B cell (primary cell): ENCODE data around the gene ENTHD1. TPM values are rescaled to one million over a fixed set of nuclear protein-coding genes. Genes with fewer than 3 reads are reported as not detected.

ENCODE experiments used
- ATAC-seq: fragments of 200-7000 bp; cut with Tn5 transposase; one replicate; pipeline ENCODE4 v1.10.0; 2021; ENCODE audit warnings: low read depth, mild to moderate bottlenecking, moderate number of reproducible peaks, moderate library complexity
- CTCF ChIA-PET: fragments of 350-600 bp; sonication (Branson Sonifier 250); formaldehyde crosslinking; loops from one replicate; lab custom pipeline; 2021; ENCODE audit warnings: antibody characterized with exemption, inconsistent platforms; lab: Charles Lee
- POLR2A ChIA-PET: fragments of 350-600 bp; sonication (Branson Sonifier 250); formaldehyde crosslinking; loops from one replicate; lab custom pipeline; 2021; ENCODE audit warnings: antibody characterized with exemption; lab: Charles Lee
- DNase-seq: peaks from one replicate; pipeline ENCODE4 v3.0.0; 2013
- H2AFZ ChIP-seq: 2 replicates; pipeline ENCODE4 v1.6.1; 2012; ENCODE audit warnings: mild to moderate bottlenecking, low read depth, low read length; ENCODE audit not compliant: insufficient read depth, poor library complexity, severe bottlenecking
- H3K27ac ChIP-seq, 2 donors: 1 replicate in 1 of 2; 2 replicates in 1 of 2; pipeline ENCODE4 v1.5.1; 2012 to 2013; ENCODE audit warnings: low read length in 2 of 2, mild to moderate bottlenecking in 2 of 2, moderate library complexity in 1 of 2
- H3K27me3 ChIP-seq, 4 experiments: fragments of 200-600 bp in 1 of 4; sonication (generic) in 1 of 4; replicated peaks in 1 of 4; 1 replicate in 2 of 4; 2 replicates in 2 of 4; pipeline versions ENCODE4 v1.6.1 to v1.7.0; 2013 to 2016; ENCODE audit warnings: low read length in 3 of 4, mild to moderate bottlenecking in 2 of 4, mixed read lengths in 1 of 4, moderate library complexity in 1 of 4; ENCODE audit not compliant: insufficient read depth in 4 of 4, control insufficient read depth in 3 of 4; ENCODE audit errors: control extremely low read depth in 1 of 4
- H3K36me3 ChIP-seq, 2 experiments: replicated peaks in 1 of 2; 1 replicate in 1 of 2; 2 replicates in 1 of 2; pipeline versions ENCODE4 v1.6.1 to v1.7.1; 2013; ENCODE audit warnings: low read length in 1 of 2; ENCODE audit not compliant: insufficient read depth in 2 of 2, control insufficient read depth in 1 of 2; ENCODE audit errors: control extremely low read depth in 1 of 2, extremely low read depth in 1 of 2
- H3K4me1 ChIP-seq, 2 donors: fragments of 200-600 bp in 1 of 2; sonication (generic) in 1 of 2; 1 replicate in 1 of 2; 2 replicates in 1 of 2; pipeline versions ENCODE4 v1.5.1 to v1.6.1; 2013 to 2017; ENCODE audit warnings: low read length in 2 of 2; ENCODE audit not compliant: control insufficient read depth in 2 of 2, insufficient read depth in 2 of 2
- H3K4me2 ChIP-seq: replicated peaks from 2 replicates; pipeline ENCODE3; 2012; ENCODE audit warnings: mild to moderate bottlenecking, low read depth, low read length; ENCODE audit not compliant: poor library complexity, severe bottlenecking
- H3K4me3 ChIP-seq, 5 experiments: fragments of 200-600 bp in 1 of 5; sonication (generic) in 1 of 5; 1 replicate in 3 of 5; 2 replicates in 2 of 5; pipeline versions ENCODE4 v1.5.1 to v1.7.0; 2011 to 2016; ENCODE audit warnings: low read length in 4 of 5, mild to moderate bottlenecking in 4 of 5, low read depth in 2 of 5, control low read depth in 1 of 5, moderate library complexity in 1 of 5; ENCODE audit not compliant: insufficient read depth in 1 of 5; ENCODE audit errors: control extremely low read depth in 1 of 5, extremely low read depth in 1 of 5
- H3K79me2 ChIP-seq: fragments of 200-600 bp; sonication (generic); one replicate; pipeline ENCODE4 v1.6.0; 2016; ENCODE audit warnings: low read length; ENCODE audit not compliant: control insufficient read depth, insufficient read depth
- H3K9ac ChIP-seq: fragments of 200-600 bp; sonication (generic); 2 replicates; pipeline ENCODE4 v1.6.1; 2017; ENCODE audit warnings: mild to moderate bottlenecking, low read length, moderate library complexity
- H3K9me3 ChIP-seq, 3 donors: one replicate each; pipeline versions ENCODE4 v1.6.1 to v1.7.1; 2013; ENCODE audit warnings: low read length in 2 of 3; ENCODE audit not compliant: control insufficient read depth in 2 of 3, insufficient read depth in 1 of 3; ENCODE audit errors: control extremely low read depth in 1 of 3
- H4K20me1 ChIP-seq: 2 replicates; pipeline ENCODE4 v1.6.0; 2012; ENCODE audit warnings: mild to moderate bottlenecking, low read length; ENCODE audit not compliant: insufficient read depth, control insufficient read depth, poor library complexity, severe bottlenecking
- H3K27ac Mint-ChIP-seq: one replicate; pipeline ENCODE4 v1.8.0; 2021; ENCODE audit warnings: mixed read lengths
- H3K27me3 Mint-ChIP-seq: one replicate; pipeline ENCODE4 v1.8.0; 2021; ENCODE audit warnings: mixed read lengths
- H3K4me1 Mint-ChIP-seq: one replicate; pipeline ENCODE4 v1.8.0; 2021; ENCODE audit warnings: mixed read lengths
- H3K4me3 Mint-ChIP-seq: one replicate; pipeline ENCODE4 v1.8.0; 2021; ENCODE audit warnings: mixed read lengths
- H3K9me3 Mint-ChIP-seq: one replicate; pipeline ENCODE4 v1.8.0; 2022; ENCODE audit warnings: mixed read lengths; ENCODE audit not compliant: insufficient read depth
- CTCF ChIP-seq: fragments of 200-600 bp; IDR thresholded peaks from one replicate; pipeline ENCODE4 v1.8.0; 2022; ENCODE audit warnings: antibody characterized with exemption, mild to moderate bottlenecking
- EZH2 ChIP-seq: IDR thresholded peaks from 2 replicates; pipeline ENCODE4 v1.6.1; 2012; ENCODE audit warnings: borderline replicate concordance, low read depth, mild to moderate bottlenecking, moderate library complexity, low read length; ENCODE audit not compliant: insufficient read depth, poor library complexity, severe bottlenecking
- WGBS: methylation state at CpG from one replicate; pipeline ENCODE4 v1.1.5; 2013; ENCODE audit warnings: missing lambda C conversion rate; ENCODE audit not compliant: insufficient coverage; 5-methylcytosine and 5-hydroxymethylcytosine counted together
- intact Hi-C: fragments of 100-400 bp; cut with micrococcal nuclease; formaldehyde crosslinking; loops from one replicate; pipeline ENCODE4 v1.10.0; 2022
- polyA plus RNA-seq: library from polyadenylated mRNA; depleted of rRNA; stranded (reverse); fragments of >200 nt; gene quantifications from 2 replicates; pipeline ENCODE4 v1.2.3, GENCODE V29; 2012
- total RNA-seq, 2 donors: library from RNA; stranded (reverse); fragments of 120-200 nt in 1 of 2; gene quantifications; 1 replicate in 1 of 2; 2 replicates in 1 of 2; pipeline versions ENCODE4 v1.2.3 to v1.2.4, GENCODE V29; 2013 to 2022

Gene ENTHD1
- total and polyA plus RNA-seq, 2 donors (not counting 1 experiment from before 2014, with no cell fraction given) = not detected

- ChIA-PET POLR2A (no interaction called here), CTCF (interaction anchor here (1.2 kb wide), 1 partner anchor 35 kb away, joined by 3 read pairs; no protein-coding TSS in a partner anchor)
- Histone ChIP-seq H3K9me3 (no peaks in the 10 kb centered on the region), H3K4me2 (no peak overlapping the region), H3K9ac (no peak overlapping the region), H3K79me2 (no peaks in the 10 kb centered on the region), H3K27ac (no peak overlapping the region), H3K27me3 (no peaks in the 10 kb centered on the region), H3K4me3 (no peak overlapping the region), H3K36me3 (no peaks in the 10 kb centered on the region), H3K4me1 (peaks cover 6 to 17% of the 10 kb centered on the region in 2 donors), H2AFZ (no peak overlapping the region), H4K20me1 (no peaks in the 10 kb centered on the region)
- Mint-ChIP-seq H3K9me3 (peaks cover 3% of the 10 kb centered on the region), H3K27me3 (no peaks in the 10 kb centered on the region), H3K27ac (no peak overlapping the region), H3K4me3 (no peak overlapping the region), H3K4me1 (peaks cover 23% of the 10 kb centered on the region)
- ATAC-seq = no peak
- WGBS = 86% methylated on average over 5 of the region's 5 CpGs
- no peak for TF ChIP-seq CTCF
- TF ChIP-seq EZH2 = no peak
- no peak for DNase-seq
- intact Hi-C loops = no loop called here
These were observed 75.5 kb downstream of the ENTHD1 start for GRCh38 chr22:39818094-39818493.

- no peak for DNase-seq
These were observed 77.6 kb downstream of the ENTHD1 start for GRCh38 chr22:39815932-39816331.

More at GRCh38 chr22:39815932-39816331, 77.6 kb downstream of the ENTHD1 start:
- H3K9me3 ChIP-seq = no peaks in the 10 kb centered on the region
- Mint-ChIP-seq H3K27ac (no peak overlapping the region), H3K27me3 (peaks cover 5% of the 10 kb centered on the region), H3K4me1 (peaks cover 21% of the 10 kb centered on the region), H3K4me3 (no peak overlapping the region), H3K9me3 (peaks cover 3% of the 10 kb centered on the region)
- no CpG with 5 or more reads among the region's 2 CpGs for WGBS
- ChIA-PET POLR2A (no interaction called here), CTCF (no interaction called here)
- no peak for ATAC-seq
- H3K4me2 ChIP-seq = no peak overlapping the region
- H3K4me3 ChIP-seq = no peak overlapping the region
- H3K27ac ChIP-seq = no peak overlapping the region
- no peaks in the 10 kb centered on the region for H4K20me1 ChIP-seq
- H2AFZ ChIP-seq = no peak overlapping the region
- H3K79me2 ChIP-seq = no peaks in the 10 kb centered on the region
- no peak for TF ChIP-seq CTCF
- no peak for TF ChIP-seq EZH2
- no peaks in the 10 kb centered on the region for H3K27me3 ChIP-seq
- H3K9ac ChIP-seq = no peak overlapping the region
- no peaks in the 10 kb centered on the region for H3K36me3 ChIP-seq
- peaks cover 6 to 17% of the 10 kb centered on the region in 2 donors for H3K4me1 ChIP-seq
- intact Hi-C loops = no loop called here
